SK-N-SH (cell line): ENCODE data around the gene SLC35F1. TPM values are rescaled to one million over a fixed set of nuclear protein-coding genes. Genes with fewer than 3 reads are reported as not detected.

ENCODE experiments used
- CTCF ChIA-PET: fragments of 300-600, 350-600 bp; formaldehyde crosslinking; extraction: SDS; loops from one replicate; lab custom pipeline; 2021; lab: Yijun Ruan, JAX
- POLR2A ChIA-PET: fragments of 350-600 bp; sonication (Branson Sonifier 250); formaldehyde crosslinking; extraction: SDS; loops from one replicate; lab custom pipeline; 2020; ENCODE audit warnings: antibody characterized with exemption, inconsistent platforms; lab: Yijun Ruan, JAX
- DNase-seq: peaks from one replicate; pipeline ENCODE4 v3.0.0; 2012
- H2AFZ ChIP-seq: fragments of 200-600 bp; sonication (generic); 2 replicates; pipeline ENCODE4 v1.8.1; 2016; ENCODE audit warnings: antibody characterized with exemption, mild to moderate bottlenecking, low read depth
- H3F3A ChIP-seq: fragments of 200-600 bp; sonication (generic); replicated peaks from 2 replicates; pipeline ENCODE3; 2016; ENCODE audit warnings: antibody characterized with exemption, mild to moderate bottlenecking; ENCODE audit not compliant: insufficient read depth
- H3K27ac ChIP-seq, 2 experiments: fragments of 200-500 bp in 1 of 2; fragments of 200-600 bp in 1 of 2; sonication (Bioruptor generic) in 1 of 2; sonication (generic), shearing (Covaris generic) in 1 of 2; 2 replicates each; pipeline versions ENCODE4 v1.5.1 to v1.6.1; 2014 to 2016; ENCODE audit warnings: low read depth in 2 of 2, inconsistent platforms in 1 of 2, low read length in 1 of 2, mild to moderate bottlenecking in 1 of 2, mixed read lengths in 1 of 2
- H3K27me3 ChIP-seq: fragments of 200-600 bp; sonication (generic), shearing (Covaris generic); 2 replicates; pipeline ENCODE4 v1.6.1; 2016; ENCODE audit warnings: mixed run types; ENCODE audit not compliant: insufficient read depth
- H3K36me3 ChIP-seq, 2 experiments: fragments of 200-500 bp in 1 of 2; fragments of 200-600 bp in 1 of 2; sonication (Bioruptor generic) in 1 of 2; sonication (generic) in 1 of 2; replicated peaks in 1 of 2; 2 replicates each; pipeline versions ENCODE3 to v1.5.1; 2014 to 2016; ENCODE audit warnings: low read length in 1 of 2, mild to moderate bottlenecking in 1 of 2; ENCODE audit not compliant: insufficient read depth in 2 of 2, control insufficient read depth in 1 of 2
- H3K4me1 ChIP-seq, 2 experiments: fragments of 200-500 bp in 1 of 2; fragments of 200-600 bp in 1 of 2; sonication (Bioruptor generic) in 1 of 2; sonication (generic), shearing (Covaris generic) in 1 of 2; 2 replicates each; pipeline versions ENCODE4 v1.5.1 to v1.6.1; 2014 to 2016; ENCODE audit warnings: low read depth in 1 of 2, low read length in 1 of 2, mixed run types in 1 of 2; ENCODE audit not compliant: insufficient read depth in 2 of 2, control insufficient read depth in 1 of 2
- H3K4me2 ChIP-seq: fragments of 200-600 bp; sonication (generic), shearing (Covaris generic); 2 replicates; pipeline ENCODE4 v1.6.1; 2017; ENCODE audit warnings: mixed run types
- H3K4me3 ChIP-seq, 2 experiments: fragments of 200-500 bp in 1 of 2; fragments of 200-600 bp in 1 of 2; sonication (Bioruptor generic) in 1 of 2; sonication (generic), shearing (Covaris generic) in 1 of 2; 2 replicates each; pipeline versions ENCODE4 v1.5.1 to v1.8.1; 2014 to 2016; ENCODE audit warnings: low read depth in 2 of 2, inconsistent platforms in 1 of 2, low read length in 1 of 2, mild to moderate bottlenecking in 1 of 2, mixed read lengths in 1 of 2, moderate library complexity in 1 of 2
- H3K79me2 ChIP-seq: fragments of 200-600 bp; sonication (generic); 2 replicates; pipeline ENCODE4 v1.8.1; 2017; ENCODE audit warnings: mild to moderate bottlenecking; ENCODE audit not compliant: insufficient read depth
- H3K9ac ChIP-seq: fragments of 200-600 bp; sonication (generic); 2 replicates; pipeline ENCODE4 v1.6.1; 2017; ENCODE audit warnings: mixed run types
- H3K9me2 ChIP-seq: fragments of 200-600 bp; sonication (generic); 2 replicates; pipeline ENCODE4 v1.6.1; 2017; ENCODE audit warnings: mixed run types
- H3K9me3 ChIP-seq: fragments of 200-600 bp; sonication (generic); 2 replicates; pipeline ENCODE4 v1.6.1; 2017; ENCODE audit warnings: mixed run types, mild to moderate bottlenecking, moderate library complexity
- H4K20me1 ChIP-seq: fragments of 200-600 bp; sonication (generic); 2 replicates; pipeline ENCODE4 v1.6.1; 2017; ENCODE audit warnings: mild to moderate bottlenecking, mixed run types; ENCODE audit not compliant: insufficient read depth
- CHD2 ChIP-seq: fragments of 150-350 bp; IDR thresholded peaks from 2 replicates; pipeline ENCODE4 v1.6.1; 2018; ENCODE audit warnings: low read length; ENCODE audit not compliant: partially characterized antibody
- EZH2phosphoT487 ChIP-seq: fragments of 200-600 bp; sonication (generic); IDR thresholded peaks from 2 replicates; pipeline ENCODE4 v1.6.1; 2017; ENCODE audit warnings: low read depth, mixed run types, mild to moderate bottlenecking, antibody characterized with exemption, moderate library complexity, borderline replicate concordance
- FOXJ3 ChIP-seq: sonication (generic); formaldehyde crosslinking; IDR thresholded peaks from 2 replicates; pipeline ENCODE4 v1.5.1; 2020; ENCODE audit warnings: mild to moderate bottlenecking, missing genetic modification reagents
- FOXM1 ChIP-seq: IDR thresholded peaks from 2 replicates; pipeline ENCODE4 v1.4.0; 2012; ENCODE audit warnings: low read depth, mild to moderate bottlenecking
- GABPA ChIP-seq: IDR thresholded peaks from 2 replicates; pipeline ENCODE4 v1.4.0; 2012; ENCODE audit warnings: low read depth, mild to moderate bottlenecking
- GATA2 ChIP-seq: sonication (generic); formaldehyde crosslinking; IDR thresholded peaks from 2 replicates; pipeline ENCODE4 v1.5.0; 2020; ENCODE audit warnings: mild to moderate bottlenecking, missing genetic modification reagents
- MAX ChIP-seq: IDR thresholded peaks from 2 replicates; pipeline ENCODE4 v1.4.0; 2012; ENCODE audit warnings: low read depth
- MXI1 ChIP-seq: IDR thresholded peaks from 2 replicates; pipeline ENCODE4 v1.6.1; 2012; ENCODE audit warnings: mild to moderate bottlenecking, low read depth, low read length, improper control_type of control experiment
- NFIC ChIP-seq: IDR thresholded peaks from 2 replicates; pipeline ENCODE4 v1.4.0; 2012; ENCODE audit warnings: borderline replicate concordance
- NRF1 ChIP-seq: IDR thresholded peaks from 2 replicates; pipeline ENCODE4 v1.6.1; 2012; ENCODE audit warnings: low read depth, mild to moderate bottlenecking, low read length
- PBX3 ChIP-seq: IDR thresholded peaks from 2 replicates; pipeline ENCODE4; 2012
- POLR2AphosphoS5 ChIP-seq: IDR thresholded peaks from 2 replicates; pipeline ENCODE4 v1.6.1; 2012; ENCODE audit warnings: low read depth, low read length
- RAD21 ChIP-seq: IDR thresholded peaks from 2 replicates; pipeline ENCODE4 v1.6.1; 2012; ENCODE audit warnings: mild to moderate bottlenecking, low read length
- RCOR1 ChIP-seq: fragments of 150-350 bp; IDR thresholded peaks from 2 replicates; pipeline ENCODE4 v1.6.1; 2017; ENCODE audit warnings: antibody characterized with exemption, low read length
- REST ChIP-seq: IDR thresholded peaks from 2 replicates; pipeline ENCODE4 v1.6.1; 2012; ENCODE audit warnings: mild to moderate bottlenecking, low read depth, low read length, moderate library complexity
- SMC3 ChIP-seq: IDR thresholded peaks from 2 replicates; pipeline ENCODE4 v1.6.1; 2012; ENCODE audit warnings: low read depth, low read length, improper control_type of control experiment
- TCF12 ChIP-seq: IDR thresholded peaks from 2 replicates; pipeline ENCODE4 v1.4.0; 2012
- USF1 ChIP-seq: IDR thresholded peaks from 2 replicates; pipeline ENCODE4 v1.4.0; 2012; ENCODE audit warnings: low read depth, borderline replicate concordance
- USF2 ChIP-seq: fragments of 150-350 bp; IDR thresholded peaks from 2 replicates; pipeline ENCODE4 v1.6.1; 2017; ENCODE audit warnings: antibody characterized with exemption, low read length, low read depth, borderline replicate concordance
- YY1 ChIP-seq: IDR thresholded peaks from 2 replicates; pipeline ENCODE4 v1.4.0; 2012; ENCODE audit warnings: low read depth, mild to moderate bottlenecking
- ZBTB33 ChIP-seq: IDR thresholded peaks from 2 replicates; pipeline ENCODE4 v1.4.0; 2012; ENCODE audit warnings: low read depth, borderline replicate concordance
- WGBS: methylation state at CpG from one replicate; pipeline ENCODE4 v1.1.6; 2017; ENCODE audit warnings: low lambda C conversion rate; 5-methylcytosine and 5-hydroxymethylcytosine counted together
- polyA plus RNA-seq, 3 experiments: library from polyadenylated mRNA; depleted of rRNA; stranded (reverse); fragments of >200 nt; gene quantifications; 2 replicates each; pipeline ENCODE4 v1.2.3, GENCODE V29; 2012

SLC35F1 gene
- polyA plus RNA-seq, 1 of the 3 experiments (the other 2 are of a cell fraction) = under 0.01 TPM

- Histone ChIP-seq H3K27ac (no peak overlapping the region), H3K9me2 (no peaks in the 10 kb centered on the region), H3K4me3 (no peak overlapping the region), H3K36me3 (no peaks in the 10 kb centered on the region), H3K4me2 (no peak overlapping the region), H4K20me1 (no peaks in the 10 kb centered on the region), H2AFZ (no peak overlapping the region), H3K4me1 (no peaks in the 10 kb centered on the region), H3K9me3 (no peaks in the 10 kb centered on the region), H3K79me2 (no peaks in the 10 kb centered on the region), H3K9ac (no peak overlapping the region), H3K27me3 (no peaks in the 10 kb centered on the region; the same call in 1 of the 2 replicates), H3F3A (no peaks in the 10 kb centered on the region)
- 13% methylated on average over 3 of the region's 3 CpGs for WGBS
- ChIA-PET POLR2A (no interaction called here), CTCF (no interaction called here)
- DNase-seq = no peak
- no peak for TF ChIP-seq SMC3
- no peak for TF ChIP-seq PBX3
- no peak for TF ChIP-seq USF2
- TF ChIP-seq FOXM1 = no peak
- TF ChIP-seq NFIC = no peak
Measured at GRCh38 chr6:118177720-118178119, 270.7 kb downstream of the SLC35F1 start.

- Histone ChIP-seq H3K9me3 (no peaks in the 10 kb centered on the region), H3K4me2 (no peak overlapping the region), H3K27me3 (no peaks in the 10 kb centered on the region; the same call in 1 of the 2 replicates), H3K27ac (no peak overlapping the region), H3K36me3 (no peaks in the 10 kb centered on the region), H3K9me2 (no peaks in the 10 kb centered on the region), H2AFZ (no peak overlapping the region), H3K79me2 (no peaks in the 10 kb centered on the region), H3K9ac (no peak overlapping the region), H4K20me1 (no peaks in the 10 kb centered on the region), H3K4me1 (no peaks in the 10 kb centered on the region), H3F3A (no peaks in the 10 kb centered on the region), H3K4me3 (no peak overlapping the region)
- DNase-seq = no peak
- whole genome bisulfite sequencing = 5% methylated on average over 1 of the region's 1 CpG
- CTCF ChIA-PET = no interaction called here
- POLR2A ChIA-PET = no interaction called here
- TF ChIP-seq POLR2AphosphoS5 (no peak), RCOR1 (no peak), NRF1 (no peak), NFIC (no peak), FOXJ3 (CRISPR knock-in tag) (no peak), CHD2 (no peak), MXI1 (no peak), USF1 (no peak), GATA2 (CRISPR knock-in tag) (no peak), MAX (no peak), GABPA (no peak), RAD21 (no peak), EZH2phosphoT487 (no peak), ZBTB33 (no peak), REST (no peak), TCF12 (no peak), YY1 (no peak)
Measured at GRCh38 chr6:118179048-118179447, 272.0 kb downstream of the SLC35F1 start.
